ENCODE measurements around the gene MGAT5B. TPM values are rescaled to one million over a fixed set of nuclear protein-coding genes. Genes with fewer than 3 reads are reported as not detected.

MGAT5B gene
- total and polyA plus RNA-seq, 10 of the 15 experiments (the other 5 are each of a cell fraction or from before 2014, with no cell fraction given), result 0.13 TPM; not detected in 9

DNA sequence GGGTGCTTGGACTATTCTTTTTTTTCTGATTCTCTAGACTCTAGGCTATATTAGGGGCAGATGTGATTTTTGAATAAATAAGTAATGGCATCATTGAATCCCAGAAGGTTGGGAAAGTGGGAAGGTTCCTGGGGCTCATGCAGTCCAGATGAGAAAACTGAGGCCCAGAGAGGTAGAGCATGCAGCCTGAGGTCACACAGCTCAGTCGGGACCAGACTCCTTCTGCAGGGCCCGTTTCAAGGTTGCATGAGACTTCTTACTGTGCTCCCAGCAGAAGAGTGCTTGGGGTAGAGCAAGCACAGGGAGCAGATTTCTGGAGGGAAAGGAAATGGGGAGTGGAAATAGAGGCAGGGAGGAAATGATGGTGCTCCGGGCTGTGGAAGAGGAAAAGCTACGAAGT lies 59.8 kb downstream of the MGAT5B start:
- intact Hi-C loops (cut with micrococcal nuclease; ENCODE audit: unreplicated experiment) (no loop called here), in situ Hi-C loops (cut with MboI) (no loop called here)
- no peak for ATAC-seq
- no peak overlapping the region for H3K27ac ChIP-seq (ENCODE audit: control insufficient read depth, insufficient read depth)
- CTCF ChIA-PET, result no interaction called here
- POLR2A ChIA-PET, result no interaction called here
- no peak overlapping the region for H3K4me2 ChIP-seq (ENCODE audit: control insufficient read depth, insufficient read depth)
- H3K9me3 ChIP-seq (replicated peaks; ENCODE audit: control insufficient read depth, insufficient read depth, low read length), result no peaks in the 10 kb centered on the region
- no peaks in the 10 kb centered on the region for H3K36me3 ChIP-seq (ENCODE audit: control insufficient read depth in 2 of 2, insufficient read depth in 2 of 2, low read length in 1 of 2)
- RAD21 ChIA-PET (ENCODE audit: unreplicated experiment), result no interaction called here
- no peak overlapping the region for H3K4me3 ChIP-seq
- SMC1A ChIA-PET (ENCODE audit: uncharacterized antibody, unreplicated experiment), result no interaction called here
- no peak for DNase-seq (ENCODE audit: low read depth, low spot score)
- BruUV-seq (replicated peaks), result no TSS peak
- 14% methylated on average over 4 of the region's 4 CpGs for WGBS (ENCODE audit: insufficient coverage, insufficient replicate concordance, low lambda C conversion rate, missing lambda C conversion rate)
- H4K20me1 ChIP-seq (ENCODE audit: control insufficient read depth, insufficient read depth), result no peaks in the 10 kb centered on the region
- no peaks in the 10 kb centered on the region; a peak in 2 of 4 replicates for H3K27me3 ChIP-seq (replicated peaks in 1 of 2; ENCODE audit: control insufficient read depth in 2 of 2, insufficient read depth in 2 of 2, low read length in 1 of 2)
- no peaks in the 10 kb centered on the region for H3K4me1 ChIP-seq (ENCODE audit: control insufficient read depth, insufficient read depth, low read length)
- no peak overlapping the region for H2AFZ ChIP-seq (ENCODE audit: control insufficient read depth, low read depth, low read length)
- no peak overlapping the region for H3K9ac ChIP-seq (ENCODE audit: control insufficient read depth, insufficient read depth, low read length)
- TF ChIP-seq SMC3 (IDR thresholded peaks at IDR 0.05; ENCODE audit: borderline replicate concordance, low read length) (no peak), POLR2A (IDR thresholded peaks at IDR 0.05; ENCODE audit: low read depth, low read length) (no peak), JUND (IDR thresholded peaks at IDR 0.05; ENCODE audit: low read depth, low read length) (no peak), MTA3 (IDR thresholded peaks at IDR 0.05; ENCODE audit: borderline replicate concordance, low read length) (no peak), FOXM1 (IDR thresholded peaks at IDR 0.05; ENCODE audit: low read depth, low read length) (no peak), FOS (IDR thresholded peaks at IDR 0.05; ENCODE audit: borderline replicate concordance, extremely low read depth, insufficient read length) (no peak), RUNX3 (IDR thresholded peaks at IDR 0.05; ENCODE audit: low read length) (no peak), ZNF384 (IDR thresholded peaks at IDR 0.05; ENCODE audit: borderline replicate concordance, low read depth, low read length) (no peak), LARP7 (IDR thresholded peaks at IDR 0.05) (no peak), HSF1 (IDR thresholded peaks at IDR 0.05; ENCODE audit: low read depth, low read length) (no peak), EED (IDR thresholded peaks at IDR 0.05; ENCODE audit: low read depth) (no peak), ZZZ3 (IDR thresholded peaks at IDR 0.05; ENCODE audit: control insufficient read depth, insufficient read length, low read depth) (no peak), STAT3 (IDR thresholded peaks at IDR 0.05; ENCODE audit: low read depth, low read length) (no peak)
- TF ChIP-seq, protein P1, sequence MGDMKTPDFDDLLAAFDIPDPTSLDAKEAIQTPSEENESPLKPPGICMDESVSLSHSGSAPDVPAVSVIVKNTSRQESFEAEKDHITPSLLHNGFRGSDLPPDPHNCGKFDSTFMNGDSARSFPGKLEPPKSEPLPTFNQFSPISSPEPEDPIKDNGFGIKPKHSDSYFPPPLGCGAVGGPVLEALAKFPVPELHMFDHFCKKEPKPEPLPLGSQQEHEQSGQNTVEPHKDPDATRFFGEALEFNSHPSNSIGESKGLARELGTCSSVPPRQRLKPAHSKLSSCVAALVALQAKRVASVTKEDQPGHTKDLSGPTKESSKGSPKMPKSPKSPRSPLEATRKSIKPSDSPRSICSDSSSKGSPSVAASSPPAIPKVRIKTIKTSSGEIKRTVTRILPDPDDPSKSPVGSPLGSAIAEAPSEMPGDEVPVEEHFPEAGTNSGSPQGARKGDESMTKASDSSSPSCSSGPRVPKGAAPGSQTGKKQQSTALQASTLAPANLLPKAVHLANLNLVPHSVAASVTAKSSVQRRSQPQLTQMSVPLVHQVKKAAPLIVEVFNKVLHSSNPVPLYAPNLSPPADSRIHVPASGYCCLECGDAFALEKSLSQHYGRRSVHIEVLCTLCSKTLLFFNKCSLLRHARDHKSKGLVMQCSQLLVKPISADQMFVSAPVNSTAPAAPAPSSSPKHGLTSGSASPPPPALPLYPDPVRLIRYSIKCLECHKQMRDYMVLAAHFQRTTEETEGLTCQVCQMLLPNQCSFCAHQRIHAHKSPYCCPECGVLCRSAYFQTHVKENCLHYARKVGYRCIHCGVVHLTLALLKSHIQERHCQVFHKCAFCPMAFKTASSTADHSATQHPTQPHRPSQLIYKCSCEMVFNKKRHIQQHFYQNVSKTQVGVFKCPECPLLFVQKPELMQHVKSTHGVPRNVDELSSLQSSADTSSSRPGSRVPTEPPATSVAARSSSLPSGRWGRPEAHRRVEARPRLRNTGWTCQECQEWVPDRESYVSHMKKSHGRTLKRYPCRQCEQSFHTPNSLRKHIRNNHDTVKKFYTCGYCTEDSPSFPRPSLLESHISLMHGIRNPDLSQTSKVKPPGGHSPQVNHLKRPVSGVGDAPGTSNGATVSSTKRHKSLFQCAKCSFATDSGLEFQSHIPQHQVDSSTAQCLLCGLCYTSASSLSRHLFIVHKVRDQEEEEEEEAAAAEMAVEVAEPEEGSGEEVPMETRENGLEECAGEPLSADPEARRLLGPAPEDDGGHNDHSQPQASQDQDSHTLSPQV (IDR thresholded peaks at IDR 0.05), result no peak
- TF ChIP-seq, protein P2, sequence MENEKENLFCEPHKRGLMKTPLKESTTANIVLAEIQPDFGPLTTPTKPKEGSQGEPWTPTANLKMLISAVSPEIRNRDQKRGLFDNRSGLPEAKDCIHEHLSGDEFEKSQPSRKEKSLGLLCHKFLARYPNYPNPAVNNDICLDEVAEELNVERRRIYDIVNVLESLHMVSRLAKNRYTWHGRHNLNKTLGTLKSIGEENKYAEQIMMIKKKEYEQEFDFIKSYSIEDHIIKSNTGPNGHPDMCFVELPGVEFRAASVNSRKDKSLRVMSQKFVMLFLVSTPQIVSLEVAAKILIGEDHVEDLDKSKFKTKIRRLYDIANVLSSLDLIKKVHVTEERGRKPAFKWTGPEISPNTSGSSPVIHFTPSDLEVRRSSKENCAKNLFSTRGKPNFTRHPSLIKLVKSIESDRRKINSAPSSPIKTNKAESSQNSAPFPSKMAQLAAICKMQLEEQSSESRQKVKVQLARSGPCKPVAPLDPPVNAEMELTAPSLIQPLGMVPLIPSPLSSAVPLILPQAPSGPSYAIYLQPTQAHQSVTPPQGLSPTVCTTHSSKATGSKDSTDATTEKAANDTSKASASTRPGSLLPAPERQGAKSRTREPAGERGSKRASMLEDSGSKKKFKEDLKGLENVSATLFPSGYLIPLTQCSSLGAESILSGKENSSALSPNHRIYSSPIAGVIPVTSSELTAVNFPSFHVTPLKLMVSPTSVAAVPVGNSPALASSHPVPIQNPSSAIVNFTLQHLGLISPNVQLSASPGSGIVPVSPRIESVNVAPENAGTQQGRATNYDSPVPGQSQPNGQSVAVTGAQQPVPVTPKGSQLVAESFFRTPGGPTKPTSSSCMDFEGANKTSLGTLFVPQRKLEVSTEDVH (IDR thresholded peaks at IDR 0.05; ENCODE audit: low read depth, partially characterized antibody), result no peak
- H3K79me2 ChIP-seq (ENCODE audit: control insufficient read depth, insufficient read depth, low read length), result no peaks in the 10 kb centered on the region
- FAIRE-seq, result no peak
